ENCODE results near the gene GIN1.

Gene GIN1

DNA sequence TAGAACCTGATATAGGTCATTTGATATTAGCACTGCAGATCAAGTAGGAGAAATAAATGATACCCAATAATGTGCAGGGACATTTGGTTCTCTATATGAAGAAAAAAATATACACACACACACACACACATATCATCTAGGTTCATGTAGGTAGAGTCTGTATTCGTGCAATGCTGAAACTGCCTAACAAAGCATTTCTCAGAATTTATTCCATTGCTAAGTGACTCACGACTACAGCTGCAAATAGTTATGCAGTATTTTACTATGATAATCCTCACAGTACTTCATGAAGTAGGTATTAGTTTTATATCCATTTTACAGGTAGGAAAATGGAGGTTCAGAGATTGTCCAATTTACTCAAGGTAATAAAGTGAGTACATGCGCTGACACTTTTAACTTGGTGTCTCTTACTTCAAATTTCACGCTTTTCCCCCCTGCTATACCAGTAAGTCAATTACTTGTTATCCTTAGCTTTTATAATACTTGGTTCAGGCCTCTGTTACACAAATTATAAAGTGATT lies 2.4 kb downstream of the GIN1 start:
- Histone ChIP-seq H3K79me2 (ENCODE audit: insufficient read depth, low read depth) (peaks cover 35% of the 10 kb centered on the region), H2AFZ (ENCODE audit: low read depth) (no peak overlapping the region), H3K27ac (peak overlapping the region; percentile 100; the same call in 1 of the 2 replicates), H3K4me1 (ENCODE audit: low read depth, poor library complexity, severe bottlenecking) (peaks cover 36% of the 10 kb centered on the region), H4K20me1 (ENCODE audit: insufficient read depth) (no peaks in the 10 kb centered on the region), H3K27me3 (ENCODE audit: insufficient read depth, low read depth) (no peaks in the 10 kb centered on the region), H3K9ac (no peak overlapping the region; the same call in 1 of the 2 replicates), H3K4me2 (peak overlapping the region; percentile 92), H3K36me3 (ENCODE audit: insufficient read depth) (no peaks in the 10 kb centered on the region), H3K4me3 (IDR thresholded peaks at IDR 0.05; ENCODE audit: insufficient read depth, low read depth, low read length) (no peak overlapping the region)
- TF ChIP-seq, protein P1, sequence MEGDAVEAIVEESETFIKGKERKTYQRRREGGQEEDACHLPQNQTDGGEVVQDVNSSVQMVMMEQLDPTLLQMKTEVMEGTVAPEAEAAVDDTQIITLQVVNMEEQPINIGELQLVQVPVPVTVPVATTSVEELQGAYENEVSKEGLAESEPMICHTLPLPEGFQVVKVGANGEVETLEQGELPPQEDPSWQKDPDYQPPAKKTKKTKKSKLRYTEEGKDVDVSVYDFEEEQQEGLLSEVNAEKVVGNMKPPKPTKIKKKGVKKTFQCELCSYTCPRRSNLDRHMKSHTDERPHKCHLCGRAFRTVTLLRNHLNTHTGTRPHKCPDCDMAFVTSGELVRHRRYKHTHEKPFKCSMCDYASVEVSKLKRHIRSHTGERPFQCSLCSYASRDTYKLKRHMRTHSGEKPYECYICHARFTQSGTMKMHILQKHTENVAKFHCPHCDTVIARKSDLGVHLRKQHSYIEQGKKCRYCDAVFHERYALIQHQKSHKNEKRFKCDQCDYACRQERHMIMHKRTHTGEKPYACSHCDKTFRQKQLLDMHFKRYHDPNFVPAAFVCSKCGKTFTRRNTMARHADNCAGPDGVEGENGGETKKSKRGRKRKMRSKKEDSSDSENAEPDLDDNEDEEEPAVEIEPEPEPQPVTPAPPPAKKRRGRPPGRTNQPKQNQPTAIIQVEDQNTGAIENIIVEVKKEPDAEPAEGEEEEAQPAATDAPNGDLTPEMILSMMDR (conservative IDR thresholded peaks at IDR 0.05; ENCODE audit: low read depth, low read length): no peak

DNA sequence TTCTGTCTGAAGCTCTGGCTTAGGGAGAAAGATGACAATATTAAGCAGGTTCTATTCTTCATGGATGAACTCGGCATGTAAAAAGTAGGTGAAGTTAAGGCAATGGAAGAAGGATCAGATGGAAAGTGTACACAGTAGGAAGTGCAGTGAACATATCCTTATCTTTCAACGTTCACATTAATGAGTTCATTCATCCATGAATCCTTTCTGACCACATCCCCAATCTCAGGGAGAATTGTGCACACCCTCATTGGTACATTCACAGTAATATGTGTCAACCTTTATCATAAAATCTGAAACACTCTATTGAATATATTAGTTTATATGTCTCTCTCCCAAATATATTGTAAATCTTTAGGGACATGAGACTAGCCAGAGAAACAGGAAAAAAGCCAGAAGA lies 5.5 kb downstream of the GIN1 start:
- no peak overlapping the region for H3K4me3 ChIP-seq (IDR thresholded peaks at IDR 0.05; ENCODE audit: insufficient read depth, low read depth, low read length)
- H2AFZ ChIP-seq (ENCODE audit: low read depth): no peak overlapping the region
- H3K79me2 ChIP-seq (ENCODE audit: insufficient read depth, low read depth): peaks cover 12% of the 10 kb centered on the region; the same call in 1 of the 2 replicates
- H3K9ac ChIP-seq: no peak overlapping the region
- H4K20me1 ChIP-seq (ENCODE audit: insufficient read depth): no peaks in the 10 kb centered on the region
- peaks cover 24% of the 10 kb centered on the region for H3K4me1 ChIP-seq (ENCODE audit: low read depth, poor library complexity, severe bottlenecking)
- TF ChIP-seq, protein P1 (conservative IDR thresholded peaks at IDR 0.05; ENCODE audit: low read depth, low read length): no peak
- H3K27me3 ChIP-seq (ENCODE audit: insufficient read depth, low read depth): no peaks in the 10 kb centered on the region
- no peak overlapping the region for H3K4me2 ChIP-seq
- H3K36me3 ChIP-seq (ENCODE audit: insufficient read depth): 0 out of 2 replicates have a peak, but pooled peaks cover 2% of the 10 kb centered on the region
- H3K27ac ChIP-seq: no peak overlapping the region

DNA sequence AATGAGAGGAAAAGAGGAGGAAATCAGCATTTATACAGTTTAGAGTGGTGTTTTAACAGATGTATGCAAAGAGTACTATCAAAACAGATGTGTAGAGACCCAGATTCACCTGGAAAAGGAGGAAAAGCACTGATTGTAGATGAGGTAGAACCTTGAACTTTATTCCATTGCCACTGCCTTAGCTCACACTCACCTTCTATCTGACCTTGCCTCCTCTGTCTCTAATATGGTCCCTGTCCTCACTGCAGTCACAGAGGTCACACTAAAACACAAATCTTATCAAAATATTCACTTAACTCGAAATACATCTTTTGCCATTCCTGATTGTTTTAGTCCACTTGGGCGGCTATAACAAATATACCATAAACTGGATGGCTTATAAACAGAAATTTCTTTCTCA lies 7.0 kb downstream of the GIN1 start:
- 0 out of 2 replicates have a peak, but pooled peaks cover 2% of the 10 kb centered on the region for H3K36me3 ChIP-seq (ENCODE audit: insufficient read depth)
- no peak overlapping the region for H2AFZ ChIP-seq (ENCODE audit: low read depth)
- H3K9ac ChIP-seq: no peak overlapping the region
- H3K27ac ChIP-seq: no peak overlapping the region
- peaks cover 14% of the 10 kb centered on the region for H3K4me1 ChIP-seq (ENCODE audit: low read depth, poor library complexity, severe bottlenecking)
- H3K4me2 ChIP-seq: no peak overlapping the region
- H3K79me2 ChIP-seq (ENCODE audit: insufficient read depth, low read depth): peaks cover 4% of the 10 kb centered on the region; the same call in 1 of the 2 replicates
- no peak overlapping the region for H3K4me3 ChIP-seq (IDR thresholded peaks at IDR 0.05; ENCODE audit: insufficient read depth, low read depth, low read length)
- H3K27me3 ChIP-seq (ENCODE audit: insufficient read depth, low read depth): no peaks in the 10 kb centered on the region
- no peaks in the 10 kb centered on the region for H4K20me1 ChIP-seq (ENCODE audit: insufficient read depth)
- TF ChIP-seq, protein P1 (conservative IDR thresholded peaks at IDR 0.05; ENCODE audit: low read depth, low read length): no peak

- Histone ChIP-seq H3K9ac (no peak overlapping the region), H3K79me2 (ENCODE audit: insufficient read depth, low read depth) (no peaks in the 10 kb centered on the region; the same call in 1 of the 2 replicates), H3K4me3 (IDR thresholded peaks at IDR 0.05; ENCODE audit: insufficient read depth, low read depth, low read length) (no peak overlapping the region), H3K36me3 (ENCODE audit: insufficient read depth) (0 out of 2 replicates have a peak, but pooled peaks cover 2% of the 10 kb centered on the region), H4K20me1 (ENCODE audit: insufficient read depth) (no peaks in the 10 kb centered on the region), H2AFZ (ENCODE audit: low read depth) (no peak overlapping the region), H3K27ac (no peak overlapping the region), H3K27me3 (ENCODE audit: insufficient read depth, low read depth) (no peaks in the 10 kb centered on the region), H3K4me2 (no peak overlapping the region), H3K4me1 (ENCODE audit: low read depth, poor library complexity, severe bottlenecking) (no peaks in the 10 kb centered on the region)
- TF ChIP-seq, protein P1 (conservative IDR thresholded peaks at IDR 0.05; ENCODE audit: low read depth, low read length): no peak
Observed at GRCh38 chr5:103111468-103111867, 8.5 kb downstream of the GIN1 start.

Measured in KMS-11 (cell line).